GM19455 (cell line): ENCODE results near the gene TLL1.

Experiments
- ATAC-seq: cut with Tn5 transposase; IDR thresholded peaks from one replicate; pipeline ENCODE4 v1.9.1; 2021; ENCODE audit not compliant: unreplicated experiment

TLL1 gene

GRCh38 chr4:165879641-165880040, 6.6 kb downstream of the TLL1 start:
- ATAC-seq = no peak

- ATAC-seq = no peak
These were observed 21.1 kb downstream of the TLL1 start for GRCh38 chr4:165894159-165894558.

DNA sequence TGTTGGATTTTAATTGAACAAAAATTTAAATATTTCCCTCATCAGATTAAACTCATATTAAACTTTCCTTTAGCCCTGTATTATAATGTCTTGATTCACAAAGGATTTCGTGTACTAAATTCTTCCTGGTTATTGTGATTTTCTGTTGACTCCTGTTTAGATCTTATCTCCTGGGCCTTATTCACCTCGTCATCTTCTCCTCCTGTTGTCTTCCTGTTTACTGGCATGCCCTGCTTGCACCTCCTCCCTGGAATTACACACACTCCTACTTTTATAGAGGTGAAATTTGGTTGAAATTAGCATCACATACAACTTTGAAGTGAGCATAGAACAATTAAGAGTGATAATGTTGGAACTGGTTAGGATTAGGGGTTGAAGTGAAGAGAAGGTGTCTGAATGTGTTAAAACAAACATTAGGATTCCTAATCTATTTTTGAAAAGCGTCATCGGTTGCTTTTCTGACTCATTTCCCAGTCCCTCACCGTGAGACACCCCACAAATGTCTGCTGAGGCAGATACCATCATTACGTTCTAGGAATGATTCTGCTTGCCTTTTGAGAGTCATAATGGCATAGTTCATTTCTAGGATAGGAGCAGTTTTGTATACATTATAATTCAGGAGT, 32.5 kb downstream of the TLL1 start:
- no peak for ATAC-seq

- ATAC-seq = no peak
These were observed 33.2 kb downstream of the TLL1 start for GRCh38 chr4:165906272-165906671.

- no peak for ATAC-seq
These were observed 36.9 kb downstream of the TLL1 start for GRCh38 chr4:165909947-165910346.

DNA sequence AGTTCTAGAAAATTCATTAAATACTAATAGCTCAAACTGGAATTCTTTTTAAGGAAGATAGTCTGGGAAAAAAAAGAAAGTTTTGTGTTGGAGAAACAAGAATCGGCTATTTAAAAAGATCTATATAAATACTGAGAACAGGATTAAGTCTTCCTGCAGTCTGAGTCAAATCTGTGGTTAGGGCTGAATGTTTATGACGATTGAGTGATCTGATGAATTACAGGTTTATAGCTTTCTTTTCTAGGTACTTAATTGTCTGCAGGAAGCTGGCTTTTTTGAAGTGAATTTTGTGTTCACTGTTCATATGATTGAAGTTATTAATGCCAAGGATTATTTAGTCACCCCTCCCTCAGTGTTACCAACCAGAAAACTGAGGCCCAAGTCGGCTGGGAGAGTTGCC, 42.2 kb downstream of the TLL1 start:
- no peak for ATAC-seq

- ATAC-seq = no peak
These were observed 48.5 kb downstream of the TLL1 start for GRCh38 chr4:165921546-165921945.

- no peak for ATAC-seq
These were observed 49.7 kb downstream of the TLL1 start for GRCh38 chr4:165922747-165923146.

DNA sequence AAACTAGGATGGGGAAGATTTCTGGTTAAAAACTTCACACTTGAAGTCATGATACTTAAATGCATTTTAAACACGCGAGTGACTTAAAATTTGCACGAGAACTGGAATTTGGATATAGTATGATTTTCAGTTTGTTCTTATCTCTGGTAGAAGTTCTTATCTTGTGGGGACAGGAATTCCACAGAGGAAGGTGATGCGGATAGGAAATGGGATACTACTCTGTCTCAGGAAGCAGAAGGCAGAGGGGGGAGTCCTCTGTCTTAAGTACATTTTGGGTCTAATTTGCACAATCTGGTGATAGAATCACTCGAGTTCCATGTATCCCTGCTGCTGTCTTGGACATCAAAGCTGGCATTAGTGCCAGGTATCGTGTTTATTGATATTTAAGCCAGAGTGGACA, 53.3 kb downstream of the TLL1 start:
- ATAC-seq = no peak

DNA sequence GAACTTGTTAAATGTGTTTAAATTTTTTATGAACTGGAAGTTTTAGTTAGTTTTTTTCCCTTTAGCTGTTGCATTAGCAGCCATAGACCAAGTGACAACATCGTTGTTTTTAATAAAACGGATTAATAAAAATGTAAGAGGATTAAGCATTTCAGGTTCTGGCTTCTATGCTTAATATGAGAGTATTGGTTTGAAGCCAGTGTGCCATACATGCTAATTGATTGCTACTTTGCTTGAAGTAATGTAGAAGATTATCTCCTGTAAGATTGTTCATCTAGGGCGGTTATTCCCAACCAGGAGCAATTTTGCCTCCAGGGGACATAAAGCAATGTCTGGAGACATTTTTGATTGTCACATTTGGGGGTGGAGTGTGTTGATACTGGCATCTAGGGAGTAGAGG, 54.3 kb downstream of the TLL1 start:
- no peak for ATAC-seq

DNA sequence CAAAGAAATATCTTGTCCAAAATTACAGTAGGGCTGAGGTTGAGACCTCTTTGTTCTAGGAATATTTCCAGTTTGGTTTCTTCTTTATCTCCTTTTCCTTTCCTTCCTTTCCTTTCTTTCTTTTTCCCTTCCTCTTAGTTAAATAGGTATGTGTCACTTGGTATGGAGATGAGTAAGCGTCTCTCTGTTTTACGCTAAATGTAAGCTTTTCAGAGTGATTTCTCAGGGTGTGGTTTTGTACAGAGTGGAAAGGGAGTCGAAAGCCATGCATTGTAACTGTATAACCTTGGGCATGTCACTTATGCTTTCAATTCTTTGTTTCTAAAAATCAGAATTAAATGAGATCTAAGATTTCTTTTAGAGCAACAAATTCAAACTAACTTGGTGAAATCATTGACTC, 54.8 kb downstream of the TLL1 start:
- no peak for ATAC-seq

GRCh38 chr4:165928601-165929000, 55.6 kb downstream of the TLL1 start:
- ATAC-seq = no peak

DNA sequence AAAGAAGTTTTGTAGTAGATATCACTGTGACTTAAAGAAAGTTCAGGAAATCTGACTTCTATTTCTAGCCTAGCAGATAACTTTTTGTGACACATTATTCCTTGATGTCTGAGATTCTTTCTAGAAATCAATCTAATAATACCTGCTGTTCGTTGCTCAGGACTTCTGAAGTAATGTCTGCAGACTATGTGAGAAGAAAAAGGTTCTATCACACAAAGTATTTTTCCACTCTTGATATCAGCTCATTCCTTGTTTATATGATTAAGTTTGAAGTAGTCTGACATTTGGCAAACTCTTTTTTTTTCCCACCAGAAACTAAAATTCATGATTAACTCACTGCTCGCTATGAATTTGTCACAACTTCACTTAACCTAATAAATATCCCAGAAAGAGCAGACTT, 56.6 kb downstream of the TLL1 start:
- ATAC-seq = no peak

GRCh38 chr4:165931741-165932140, 58.7 kb downstream of the TLL1 start:
- ATAC-seq = no peak

DNA sequence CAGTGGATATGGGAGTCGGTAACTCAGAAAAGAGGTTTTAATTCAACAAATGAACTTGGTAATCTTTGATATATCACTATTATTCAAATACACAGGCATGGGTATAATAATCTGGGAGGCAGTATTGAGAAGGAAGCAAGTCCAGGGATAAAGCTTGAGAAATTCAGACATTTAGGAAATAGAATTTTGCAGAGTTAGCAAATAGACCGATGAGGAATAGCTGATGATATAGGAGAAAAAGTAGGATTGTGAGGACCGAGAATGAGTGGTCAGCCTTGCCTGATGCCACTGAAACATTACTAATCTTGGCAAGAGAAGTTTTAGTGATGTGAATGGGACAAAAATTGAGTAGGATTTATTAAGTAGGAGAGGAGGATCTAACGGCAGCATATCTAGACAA, 71.9 kb downstream of the TLL1 start:
- no peak for ATAC-seq

GRCh38 chr4:165945991-165946390, 73.0 kb downstream of the TLL1 start:
- ATAC-seq = no peak

DNA sequence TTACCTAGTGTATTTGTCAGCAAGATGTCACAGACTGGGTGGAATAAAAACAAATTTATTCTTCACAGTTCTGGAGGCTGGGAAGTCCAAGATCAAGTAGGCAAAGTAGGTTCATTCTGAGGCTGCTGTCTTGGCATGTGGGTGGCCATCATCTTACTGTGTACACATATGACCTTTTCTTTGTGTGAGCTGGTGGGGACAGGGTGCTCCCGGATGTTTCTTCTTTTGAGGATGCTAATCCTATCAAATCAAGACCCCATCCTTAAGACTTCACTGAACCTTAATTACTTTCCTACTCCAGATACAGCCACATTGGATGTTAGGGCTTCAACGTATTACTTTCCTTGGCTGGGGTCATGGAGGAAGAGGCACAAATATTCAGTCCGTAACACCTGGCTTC, 74.0 kb downstream of the TLL1 start:
- ATAC-seq = no peak

GRCh38 chr4:165953181-165953580, 80.1 kb downstream of the TLL1 start:
- no peak for ATAC-seq

- ATAC-seq = no peak
These were observed 90.6 kb downstream of the TLL1 start for GRCh38 chr4:165963621-165964020.

DNA sequence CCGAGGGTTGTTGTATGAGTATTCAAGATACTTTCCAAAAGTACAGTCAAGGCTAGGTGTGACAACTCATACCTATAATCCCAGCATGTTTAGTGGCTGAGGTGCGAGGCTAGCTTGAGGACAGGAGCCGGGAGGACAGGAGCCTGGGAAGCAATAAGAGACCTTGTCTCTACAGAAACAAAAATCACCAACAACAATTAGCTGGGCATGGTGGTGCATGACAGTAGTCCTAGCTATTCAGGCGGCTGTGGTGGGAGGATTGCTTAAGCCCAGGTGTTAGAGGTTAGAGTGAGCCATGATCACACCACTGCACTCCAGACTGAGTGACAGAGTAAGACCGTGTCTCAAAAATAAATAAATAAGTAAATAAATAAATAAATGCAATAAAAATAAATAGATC, 91.6 kb downstream of the TLL1 start:
- ATAC-seq = no peak

DNA sequence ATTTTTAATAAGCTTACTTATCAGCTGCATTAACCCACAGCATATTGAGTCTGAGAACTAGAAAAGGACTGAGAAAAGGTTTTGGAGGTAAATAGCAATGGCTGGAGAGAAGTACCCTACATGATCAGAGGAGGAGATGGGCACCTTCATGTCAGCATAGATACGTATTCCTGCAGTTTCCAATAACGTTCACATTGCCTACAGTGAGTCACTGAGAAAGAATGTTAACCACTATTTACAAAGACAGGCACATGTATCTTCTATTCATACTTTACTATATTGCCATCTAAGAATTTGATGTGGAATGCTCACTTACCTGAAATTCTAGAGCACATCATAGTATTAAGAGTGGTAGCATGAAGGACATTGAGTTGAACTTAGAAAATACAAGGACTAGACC, 92.5 kb downstream of the TLL1 start:
- no peak for ATAC-seq

- no peak for ATAC-seq
These were observed 93.8 kb downstream of the TLL1 start for GRCh38 chr4:165966833-165967232.

- no peak for ATAC-seq
These were observed 94.4 kb downstream of the TLL1 start for GRCh38 chr4:165967486-165967885.
